ENCODE data around the gene SKAP2. TPM values are rescaled to one million over a fixed set of nuclear protein-coding genes. Genes with fewer than 3 reads are reported as not detected.

SKAP2 gene
- total RNA-seq, 1 experiment from 2014 or later, result 3.2 TPM

DNA sequence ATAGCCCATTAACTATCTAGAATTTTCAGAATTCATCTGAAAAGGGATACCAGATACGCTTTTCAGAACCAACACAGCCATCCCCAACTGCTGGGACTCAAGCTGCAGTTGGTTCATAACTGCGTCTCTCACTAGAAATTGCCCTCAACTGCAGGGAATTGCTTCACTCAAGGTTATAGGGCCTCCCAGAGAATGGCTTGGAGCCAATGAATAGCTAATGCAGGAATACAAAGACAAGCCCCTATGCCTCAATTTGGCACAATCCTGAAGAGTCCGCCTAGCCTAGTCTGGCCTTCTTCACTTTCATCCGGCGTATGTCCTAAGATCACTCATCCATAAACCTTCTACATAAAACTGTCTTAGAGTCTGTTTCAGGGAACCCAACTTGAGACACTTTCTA, 164.0 kb downstream of the SKAP2 start:
- Histone ChIP-seq H2BK15ac (ENCODE audit: low read depth, low read length) (no peak overlapping the region), H3K4ac (ENCODE audit: low read depth, low read length) (no peak overlapping the region), H3K9ac (ENCODE audit: extremely low read depth, insufficient read length, low read length) (no peak overlapping the region), H2AK5ac (ENCODE audit: insufficient read length, low read length) (no peak overlapping the region), H4K91ac (ENCODE audit: insufficient read length, low read depth, low read length) (no peak overlapping the region), H3K79me1 (ENCODE audit: insufficient read depth, low read depth, low read length, poor library complexity, severe bottlenecking) (no peaks in the 10 kb centered on the region), H2BK20ac (ENCODE audit: low read depth, low read length, poor library complexity, severe bottlenecking) (no peak overlapping the region), H4K5ac (ENCODE audit: insufficient read length, low read depth, low read length) (no peak overlapping the region), H4K8ac (replicated peaks; ENCODE audit: insufficient read length, low read depth, low read length) (no peak overlapping the region), H3K9me3 (ENCODE audit: control insufficient read depth, low read depth, low read length) (no peaks in the 10 kb centered on the region), H3K27ac (ENCODE audit: insufficient read length, low read depth, low read length) (no peak overlapping the region), H3K23me2 (ENCODE audit: insufficient read length, low read depth, low read length, poor library complexity, severe bottlenecking) (no peaks in the 10 kb centered on the region), H2BK120ac (ENCODE audit: low read depth, low read length, poor library complexity, severe bottlenecking) (no peak overlapping the region), H3K27me3 (ENCODE audit: insufficient read depth, low read length) (no peaks in the 10 kb centered on the region), H3K4me1 (ENCODE audit: insufficient read depth, low read length) (no peaks in the 10 kb centered on the region), H3K4me2 (ENCODE audit: insufficient read depth, insufficient read length, low read length) (no peak overlapping the region), H3K18ac (ENCODE audit: insufficient read length, low read depth, low read length) (no peak overlapping the region), H3K14ac (ENCODE audit: insufficient read depth, low read length) (no peak overlapping the region), H2BK5ac (ENCODE audit: insufficient read length, low read length) (no peak overlapping the region), H4K20me1 (ENCODE audit: control insufficient read depth, insufficient read depth, insufficient read length) (no peaks in the 10 kb centered on the region), H2BK12ac (ENCODE audit: insufficient read length, low read depth, low read length) (no peak overlapping the region), H3K56ac (ENCODE audit: insufficient read length, low read depth, low read length) (no peak overlapping the region), H3K23ac (ENCODE audit: insufficient read length, low read depth, low read length) (no peak overlapping the region), H3K79me2 (ENCODE audit: insufficient read depth, low read length) (no peaks in the 10 kb centered on the region), H2AFZ (ENCODE audit: low read length) (no peak overlapping the region), H3T11ph (ENCODE audit: low read length) (no peak overlapping the region)
- H3K27me3 Mint-ChIP-seq (ENCODE audit: low read depth), result no peaks in the 10 kb centered on the region; the same call in none of the 2 replicates
- TF ChIP-seq, protein P1, sequence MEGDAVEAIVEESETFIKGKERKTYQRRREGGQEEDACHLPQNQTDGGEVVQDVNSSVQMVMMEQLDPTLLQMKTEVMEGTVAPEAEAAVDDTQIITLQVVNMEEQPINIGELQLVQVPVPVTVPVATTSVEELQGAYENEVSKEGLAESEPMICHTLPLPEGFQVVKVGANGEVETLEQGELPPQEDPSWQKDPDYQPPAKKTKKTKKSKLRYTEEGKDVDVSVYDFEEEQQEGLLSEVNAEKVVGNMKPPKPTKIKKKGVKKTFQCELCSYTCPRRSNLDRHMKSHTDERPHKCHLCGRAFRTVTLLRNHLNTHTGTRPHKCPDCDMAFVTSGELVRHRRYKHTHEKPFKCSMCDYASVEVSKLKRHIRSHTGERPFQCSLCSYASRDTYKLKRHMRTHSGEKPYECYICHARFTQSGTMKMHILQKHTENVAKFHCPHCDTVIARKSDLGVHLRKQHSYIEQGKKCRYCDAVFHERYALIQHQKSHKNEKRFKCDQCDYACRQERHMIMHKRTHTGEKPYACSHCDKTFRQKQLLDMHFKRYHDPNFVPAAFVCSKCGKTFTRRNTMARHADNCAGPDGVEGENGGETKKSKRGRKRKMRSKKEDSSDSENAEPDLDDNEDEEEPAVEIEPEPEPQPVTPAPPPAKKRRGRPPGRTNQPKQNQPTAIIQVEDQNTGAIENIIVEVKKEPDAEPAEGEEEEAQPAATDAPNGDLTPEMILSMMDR (conservative IDR thresholded peaks at IDR 0.05), result no peak
- no peak for DNase-seq
- H3K9me3 Mint-ChIP-seq, result no peaks in the 10 kb centered on the region
- no peak overlapping the region for H3K27ac Mint-ChIP-seq
- H3K4me3 Mint-ChIP-seq, result no peak overlapping the region
- H3K36me3 Mint-ChIP-seq (ENCODE audit: insufficient read depth in 1 of 3, low read depth in 3 of 3), result no peaks in the 10 kb centered on the region
- H3K4me1 Mint-ChIP-seq, result peaks cover 0 to 6% of the 10 kb centered on the region in 2 experiments; a peak in 2 of 4 replicates
- no CpG with 5 or more reads among the region's 5 CpGs for WGBS (ENCODE audit: extremely low coverage, insufficient read length, low lambda C conversion rate)

Measured in H9 (cell line).